ENCODE measurements around the gene TBL1XR1. TPM values are rescaled to one million over a fixed set of nuclear protein-coding genes. Genes with fewer than 3 reads are reported as not detected.

The TBL1XR1 gene
- total and polyA plus RNA-seq, 2 of the 8 experiments (the other 6 are each of a cell fraction or from before 2014, with no cell fraction given) = 28.1 to 147 TPM

DNA sequence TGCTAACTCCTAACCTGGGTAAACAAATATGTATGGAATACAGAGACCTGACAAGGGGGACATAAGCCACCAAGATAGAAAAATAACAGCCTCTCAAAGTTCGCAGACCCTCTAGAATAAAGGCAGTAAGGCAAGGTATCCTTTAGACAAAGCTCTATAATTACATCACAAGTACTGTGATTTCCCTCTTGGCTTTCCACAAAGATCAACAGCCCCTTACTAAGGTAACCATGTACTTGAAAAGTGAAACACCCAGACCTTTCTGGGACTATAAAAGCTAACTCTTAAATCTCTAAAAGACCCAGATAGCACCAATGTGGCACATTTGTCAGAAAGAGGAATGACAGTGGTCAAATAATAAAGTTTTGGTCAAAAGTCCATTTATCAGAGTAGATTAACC lies 51.9 kb downstream of the TBL1XR1 start (continued):
- no peak for TF ChIP-seq EP300 (IDR thresholded peaks at IDR 0.05; ENCODE audit: borderline replicate concordance in 1 of 2, low read depth in 2 of 2, low read length in 2 of 2)
- TF ChIP-seq JUN (IDR thresholded peaks at IDR 0.05; ENCODE audit: low read depth, low read length) = no peak
- TF ChIP-seq POLR2A (IDR thresholded peaks at IDR 0.05; ENCODE audit: control extremely low read depth in 1 of 2, low read depth in 2 of 2, low read length in 2 of 2) = no peak
- TF ChIP-seq FOSL1 (IDR thresholded peaks at IDR 0.05; ENCODE audit: insufficient read depth, low read depth, low read length) = no peak

Data from H1 (cell line).